Measurements from ENCODE around the gene GEN1.

DNA sequence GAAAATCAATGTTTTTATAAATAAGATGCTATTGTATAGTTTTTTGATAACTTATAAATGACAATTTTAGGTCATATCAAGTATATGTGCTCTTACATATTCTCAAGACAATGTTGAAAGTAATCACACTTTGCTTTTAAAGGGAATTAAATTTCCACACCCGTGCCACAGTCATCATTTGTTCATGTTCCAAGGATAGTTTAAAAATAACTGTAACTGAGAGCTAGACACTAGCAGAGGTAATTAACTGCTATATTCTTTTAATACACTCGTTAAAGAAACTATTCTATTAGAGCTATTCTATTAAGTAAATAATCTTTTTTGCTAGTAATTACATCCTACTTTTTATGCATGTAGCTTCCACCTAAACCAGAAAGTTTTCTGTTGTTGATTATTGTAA is 18.0 kb downstream of the GEN1 start:
- TF ChIP-seq, protein P1, sequence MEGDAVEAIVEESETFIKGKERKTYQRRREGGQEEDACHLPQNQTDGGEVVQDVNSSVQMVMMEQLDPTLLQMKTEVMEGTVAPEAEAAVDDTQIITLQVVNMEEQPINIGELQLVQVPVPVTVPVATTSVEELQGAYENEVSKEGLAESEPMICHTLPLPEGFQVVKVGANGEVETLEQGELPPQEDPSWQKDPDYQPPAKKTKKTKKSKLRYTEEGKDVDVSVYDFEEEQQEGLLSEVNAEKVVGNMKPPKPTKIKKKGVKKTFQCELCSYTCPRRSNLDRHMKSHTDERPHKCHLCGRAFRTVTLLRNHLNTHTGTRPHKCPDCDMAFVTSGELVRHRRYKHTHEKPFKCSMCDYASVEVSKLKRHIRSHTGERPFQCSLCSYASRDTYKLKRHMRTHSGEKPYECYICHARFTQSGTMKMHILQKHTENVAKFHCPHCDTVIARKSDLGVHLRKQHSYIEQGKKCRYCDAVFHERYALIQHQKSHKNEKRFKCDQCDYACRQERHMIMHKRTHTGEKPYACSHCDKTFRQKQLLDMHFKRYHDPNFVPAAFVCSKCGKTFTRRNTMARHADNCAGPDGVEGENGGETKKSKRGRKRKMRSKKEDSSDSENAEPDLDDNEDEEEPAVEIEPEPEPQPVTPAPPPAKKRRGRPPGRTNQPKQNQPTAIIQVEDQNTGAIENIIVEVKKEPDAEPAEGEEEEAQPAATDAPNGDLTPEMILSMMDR (IDR thresholded peaks at IDR 0.05; ENCODE audit: poor library complexity, severe bottlenecking) = no peak
- TF ChIP-seq SMC3 (conservative IDR thresholded peaks at IDR 0.05; ENCODE audit: poor library complexity) = no peak
- no peak for TF ChIP-seq TAF1 (IDR thresholded peaks at IDR 0.05; ENCODE audit: low read depth)
- TF ChIP-seq EP300 (conservative IDR thresholded peaks at IDR 0.05; ENCODE audit: poor library complexity, severe bottlenecking) = no peak
- TF ChIP-seq RAD21 (conservative IDR thresholded peaks at IDR 0.05) = no peak
- no peak for TF ChIP-seq POLR2AphosphoS5 (IDR thresholded peaks at IDR 0.05)

All from neural cell (in vitro differentiated cells).